Measurements from ENCODE around the gene MYLIP. TPM values are rescaled to one million over a fixed set of nuclear protein-coding genes. Genes with fewer than 3 reads are reported as not detected.

Gene MYLIP
- total and polyA plus RNA-seq, 2 donors (not counting 1 experiment from before 2014, with no cell fraction given) = 2.5 to 7.6 TPM

GRCh38 chr6:16179970-16180431 lies 51.1 kb downstream of the MYLIP start:
- TF ChIP-seq CTCF (conservative IDR thresholded peaks at IDR 0.05 in 1 of 2, IDR thresholded peaks at IDR 0.05 in 1 of 2; ENCODE audit: low read depth in 1 of 2, low read length in 2 of 2) (no peak), EZH2 (IDR thresholded peaks at IDR 0.05; ENCODE audit: low read length, missing control alignments) (no peak)
- Histone ChIP-seq H3K4me3 (replicated peaks in 1 of 4; ENCODE audit: control extremely low read depth in 1 of 4, insufficient read depth in 1 of 4, low read depth in 3 of 4, low read length in 4 of 4) (no peak overlapping the region), H3K9ac (ENCODE audit: insufficient read depth, low read length) (no peak overlapping the region), H4K20me1 (ENCODE audit: control insufficient read depth, extremely low read depth, insufficient read depth, low read length) (peaks cover 2% of the 10 kb centered on the region), H3K9me3 (ENCODE audit: control insufficient read depth, insufficient read depth, low read depth, low read length) (no peaks in the 10 kb centered on the region), H3K27me3 (ENCODE audit: control insufficient read depth, insufficient read depth, low read length) (no peaks in the 10 kb centered on the region), H2AFZ (ENCODE audit: low read length) (no peak overlapping the region), H3K36me3 (ENCODE audit: control insufficient read depth, insufficient read depth, low read length) (no peaks in the 10 kb centered on the region), H3K79me2 (ENCODE audit: control insufficient read depth, insufficient read depth, low read length) (no peaks in the 10 kb centered on the region), H3K27ac (ENCODE audit: insufficient read depth, low read length) (no peak overlapping the region), H3K4me1 (ENCODE audit: control insufficient read depth, extremely low read depth, insufficient read depth, low read length) (no peaks in the 10 kb centered on the region), H3K4me2 (ENCODE audit: extremely low read depth, insufficient read depth, low read length) (no peak overlapping the region)
- no peak for DNase-seq (ENCODE audit: low read depth in 2 of 2)

GRCh38 chr6:16180696-16181438 lies 52.0 kb downstream of the MYLIP start:
- no peaks in the 10 kb centered on the region for H3K36me3 ChIP-seq (ENCODE audit: control insufficient read depth, insufficient read depth, low read length)
- H2AFZ ChIP-seq (ENCODE audit: low read length) = no peak overlapping the region
- H3K27ac ChIP-seq (ENCODE audit: insufficient read depth, low read length) = no peak overlapping the region
- no peaks in the 10 kb centered on the region for H3K27me3 ChIP-seq (ENCODE audit: control insufficient read depth, insufficient read depth, low read length)
- no peak overlapping the region for H3K4me3 ChIP-seq (replicated peaks in 1 of 4; ENCODE audit: control extremely low read depth in 1 of 4, insufficient read depth in 1 of 4, low read depth in 3 of 4, low read length in 4 of 4)
- H3K79me2 ChIP-seq (ENCODE audit: control insufficient read depth, insufficient read depth, low read length) = no peaks in the 10 kb centered on the region
- H3K4me2 ChIP-seq (ENCODE audit: extremely low read depth, insufficient read depth, low read length) = no peak overlapping the region
- no peak for DNase-seq (ENCODE audit: low read depth in 2 of 2)
- no peaks in the 10 kb centered on the region for H3K9me3 ChIP-seq (ENCODE audit: control insufficient read depth, insufficient read depth, low read depth, low read length)
- no peaks in the 10 kb centered on the region for H3K4me1 ChIP-seq (ENCODE audit: control insufficient read depth, extremely low read depth, insufficient read depth, low read length)
- no peak overlapping the region for H3K9ac ChIP-seq (ENCODE audit: insufficient read depth, low read length)
- no peak for TF ChIP-seq EZH2 (IDR thresholded peaks at IDR 0.05; ENCODE audit: low read length, missing control alignments)
- no peak for TF ChIP-seq CTCF (conservative IDR thresholded peaks at IDR 0.05 in 1 of 2, IDR thresholded peaks at IDR 0.05 in 1 of 2; ENCODE audit: low read depth in 1 of 2, low read length in 2 of 2)
- peaks cover 2% of the 10 kb centered on the region for H4K20me1 ChIP-seq (ENCODE audit: control insufficient read depth, extremely low read depth, insufficient read depth, low read length)

- peaks cover 2% of the 10 kb centered on the region for H4K20me1 ChIP-seq (ENCODE audit: control insufficient read depth, extremely low read depth, insufficient read depth, low read length)
- H3K9me3 ChIP-seq (ENCODE audit: control insufficient read depth, insufficient read depth, low read depth, low read length) = no peaks in the 10 kb centered on the region
- H3K27ac ChIP-seq (ENCODE audit: insufficient read depth, low read length) = no peak overlapping the region
- no peak for DNase-seq (ENCODE audit: low read depth in 2 of 2)
- H3K27me3 ChIP-seq (ENCODE audit: control insufficient read depth, insufficient read depth, low read length) = no peaks in the 10 kb centered on the region
- no peak overlapping the region for H2AFZ ChIP-seq (ENCODE audit: low read length)
- H3K9ac ChIP-seq (ENCODE audit: insufficient read depth, low read length) = no peak overlapping the region
- no peaks in the 10 kb centered on the region for H3K79me2 ChIP-seq (ENCODE audit: control insufficient read depth, insufficient read depth, low read length)
- no peak overlapping the region for H3K4me3 ChIP-seq (replicated peaks in 1 of 4; ENCODE audit: control extremely low read depth in 1 of 4, insufficient read depth in 1 of 4, low read depth in 3 of 4, low read length in 4 of 4)
- no peaks in the 10 kb centered on the region for H3K4me1 ChIP-seq (ENCODE audit: control insufficient read depth, extremely low read depth, insufficient read depth, low read length)
- no peak overlapping the region for H3K4me2 ChIP-seq (ENCODE audit: extremely low read depth, insufficient read depth, low read length)
- H3K36me3 ChIP-seq (ENCODE audit: control insufficient read depth, insufficient read depth, low read length) = no peaks in the 10 kb centered on the region
- TF ChIP-seq EZH2 (IDR thresholded peaks at IDR 0.05; ENCODE audit: low read length, missing control alignments) (no peak), CTCF (conservative IDR thresholded peaks at IDR 0.05 in 1 of 2, IDR thresholded peaks at IDR 0.05 in 1 of 2; ENCODE audit: low read depth in 1 of 2, low read length in 2 of 2) (no peak)
Measured at GRCh38 chr6:16181439-16182297, 52.8 kb downstream of the MYLIP start.

Data from fibroblast of lung (primary cell).